H1 (cell line): ENCODE measurements around the gene UBE2H. TPM values are rescaled to one million over a fixed set of nuclear protein-coding genes. Genes with fewer than 3 reads are reported as not detected.

Source experiments
- CTCF ChIA-PET: fragments of 300-600 bp; sonication (Branson Sonifier 250); formaldehyde crosslinking; loops from one replicate; lab custom pipeline; 2021; ENCODE audit not compliant: partially characterized antibody; lab: Charles Lee
- POLR2A ChIA-PET: fragments of 300-600 bp; sonication (Branson Sonifier 250); formaldehyde crosslinking; loops from one replicate; lab custom pipeline; 2021; ENCODE audit warnings: inconsistent platforms; ENCODE audit not compliant: partially characterized antibody; lab: Charles Lee
- DNase-seq, 2 experiments: peaks; one replicate each; pipeline versions ENCODE4 v3.0.0 to v3.0.0-alpha.2; 2010 to 2022; ENCODE audit warnings: low spot score in 2 of 2, low read depth in 1 of 2, mixed read lengths in 1 of 2
- FAIRE-seq: peaks from 2 replicates; lab custom pipeline; 2011; peaks lifted over from hg19 to GRCh38; lab: Jason Lieb, UNC
- H2AFZ ChIP-seq: 2 replicates; pipeline ENCODE4 v1.8.1; 2012; ENCODE audit warnings: low read length, inconsistent platforms
- H2AK5ac ChIP-seq: 2 replicates; pipeline ENCODE4 v1.6.1; 2013; ENCODE audit warnings: low read depth, low read length
- H2BK120ac ChIP-seq: replicated peaks from 2 replicates; pipeline ENCODE3; 2013; ENCODE audit warnings: low read depth, low read length, inconsistent platforms
- H2BK12ac ChIP-seq: 2 replicates; pipeline ENCODE4 v1.6.1; 2013; ENCODE audit warnings: low read depth, low read length
- H2BK15ac ChIP-seq: 2 replicates; pipeline ENCODE4 v1.6.1; 2013; ENCODE audit warnings: low read length
- H2BK20ac ChIP-seq: 2 replicates; pipeline ENCODE4 v1.6.1; 2013; ENCODE audit warnings: low read length
- H2BK5ac ChIP-seq: 2 replicates; pipeline ENCODE4 v1.6.1; 2013; ENCODE audit warnings: low read depth, low read length
- H3K14ac ChIP-seq: 2 replicates; pipeline ENCODE4 v1.6.1; 2013; ENCODE audit warnings: inconsistent platforms; ENCODE audit not compliant: insufficient read length
- H3K18ac ChIP-seq: 2 replicates; pipeline ENCODE4 v1.6.1; 2013; ENCODE audit warnings: low read length; ENCODE audit errors: extremely low read depth
- H3K23ac ChIP-seq: 2 replicates; pipeline ENCODE4 v1.6.1; 2013; ENCODE audit warnings: inconsistent platforms; ENCODE audit not compliant: insufficient read length
- H3K23me2 ChIP-seq: 2 replicates; pipeline ENCODE4 v1.6.1; 2013; ENCODE audit warnings: low read depth, low read length
- H3K27ac ChIP-seq: 2 replicates; pipeline ENCODE4 v1.6.1; 2011; ENCODE audit warnings: low read depth, low read length, inconsistent platforms
- H3K27me3 ChIP-seq, 4 experiments: replicated peaks in 1 of 4; 1 replicate in 1 of 4; 2 replicates in 3 of 4; pipeline versions ENCODE4 v1.6.1 to v1.8.1; 2011 to 2013; ENCODE audit warnings: low read length in 3 of 4, mild to moderate bottlenecking in 3 of 4, inconsistent platforms in 2 of 4, mixed read lengths in 2 of 4, moderate library complexity in 1 of 4; ENCODE audit not compliant: control insufficient read depth in 3 of 4, insufficient read depth in 3 of 4; ENCODE audit errors: extremely low read depth in 1 of 4
- H3K36me3 ChIP-seq, 4 experiments: 2 replicates each; pipeline versions ENCODE4 v1.6.1 to v1.8.1; 2011 to 2013; ENCODE audit warnings: mild to moderate bottlenecking in 4 of 4, low read length in 3 of 4, moderate library complexity in 2 of 4, control low read depth in 1 of 4, inconsistent platforms in 1 of 4; ENCODE audit not compliant: insufficient read depth in 4 of 4, control insufficient read depth in 2 of 4
- H3K4ac ChIP-seq: replicated peaks from 2 replicates; pipeline ENCODE3; 2013; ENCODE audit warnings: low read length, low read depth, mixed read lengths, inconsistent platforms; ENCODE audit not compliant: insufficient read length
- H3K4me1 ChIP-seq, 4 experiments: replicated peaks in 1 of 4; 1 replicate in 1 of 4; 2 replicates in 3 of 4; pipeline versions ENCODE4 v1.6.1 to v1.8.1; 2011 to 2013; ENCODE audit warnings: low read length in 3 of 4, inconsistent platforms in 2 of 4, mixed read lengths in 1 of 4; ENCODE audit not compliant: insufficient read depth in 4 of 4, control insufficient read depth in 3 of 4
- H3K4me2 ChIP-seq, 2 experiments: 2 replicates each; pipeline versions ENCODE4 v1.6.1 to v1.8.1; 2011 to 2013; ENCODE audit warnings: low read depth in 2 of 2, low read length in 2 of 2, control low read depth in 1 of 2, inconsistent platforms in 1 of 2, mild to moderate bottlenecking in 1 of 2; ENCODE audit not compliant: insufficient read depth in 1 of 2
- H3K4me3 ChIP-seq, 4 experiments: fragments of 200-600, 300-600 bp in 1 of 4; sonication (generic), shearing (Covaris generic), sonication (Bioruptor Twin) in 1 of 4; 2 replicates each; pipeline versions ENCODE4 v1.5.1 to v1.8.1; 2011 to 2016; ENCODE audit warnings: low read length in 4 of 4, low read depth in 3 of 4, control low read depth in 2 of 4, inconsistent platforms in 2 of 4, mild to moderate bottlenecking in 2 of 4, mixed read lengths in 1 of 4, moderate library complexity in 1 of 4; ENCODE audit not compliant: insufficient read depth in 2 of 4; ENCODE audit errors: extremely low read depth in 1 of 4
- H3K56ac ChIP-seq: replicated peaks from 2 replicates; pipeline ENCODE3; 2013; ENCODE audit warnings: low read depth, mild to moderate bottlenecking, mixed read lengths, low read length, inconsistent platforms; ENCODE audit not compliant: insufficient read length
- H3K79me1 ChIP-seq: 2 replicates; pipeline ENCODE4 v1.6.1; 2013; ENCODE audit warnings: low read depth, low read length, control low read depth
- H3K79me2 ChIP-seq, 2 experiments: 2 replicates each; pipeline versions ENCODE4 v1.6.1 to v1.8.1; 2012 to 2013; ENCODE audit warnings: low read length in 2 of 2, mild to moderate bottlenecking in 2 of 2, inconsistent platforms in 1 of 2; ENCODE audit not compliant: insufficient read depth in 2 of 2, control insufficient read depth in 1 of 2
- H3K9ac ChIP-seq, 4 experiments: replicated peaks in 1 of 4; 1 replicate in 1 of 4; 2 replicates in 3 of 4; pipeline versions ENCODE4 v1.6.1 to v1.8.1; 2011 to 2013; ENCODE audit warnings: low read depth in 3 of 4, low read length in 3 of 4, control low read depth in 2 of 4, mild to moderate bottlenecking in 2 of 4, moderate library complexity in 2 of 4, inconsistent platforms in 1 of 4; ENCODE audit errors: extremely low read depth in 1 of 4
- H3K9me3 ChIP-seq, 2 experiments: 2 replicates each; pipeline versions ENCODE4 v1.6.1 to v1.8.1; 2012 to 2013; ENCODE audit warnings: mild to moderate bottlenecking in 2 of 2, moderate library complexity in 2 of 2, control low read depth in 1 of 2, inconsistent platforms in 1 of 2, low read depth in 1 of 2, low read length in 1 of 2, mixed read lengths in 1 of 2; ENCODE audit not compliant: insufficient read depth in 2 of 2
- H4K20me1 ChIP-seq, 2 experiments: replicated peaks in 1 of 2; 2 replicates each; pipeline versions ENCODE3 to v1.8.1; 2011 to 2013; ENCODE audit warnings: inconsistent platforms in 2 of 2, low read length in 2 of 2, mild to moderate bottlenecking in 1 of 2; ENCODE audit not compliant: insufficient read depth in 2 of 2, control insufficient read depth in 1 of 2
- H4K5ac ChIP-seq: 2 replicates; pipeline ENCODE4 v1.6.1; 2013; ENCODE audit warnings: low read length, low read depth, mixed read lengths, inconsistent platforms; ENCODE audit not compliant: insufficient read length
- H4K8ac ChIP-seq: 2 replicates; pipeline ENCODE4 v1.8.0; 2013; ENCODE audit warnings: mild to moderate bottlenecking, moderate library complexity, low read length, inconsistent platforms; ENCODE audit not compliant: insufficient read depth; ENCODE audit errors: extremely low read depth
- H4K91ac ChIP-seq: replicated peaks from 2 replicates; pipeline ENCODE3; 2013; ENCODE audit warnings: low read length, mixed read lengths, inconsistent platforms; ENCODE audit not compliant: insufficient read length
- EGR1 ChIP-seq: IDR thresholded peaks from 2 replicates; pipeline ENCODE4 v1.6.1; 2011; ENCODE audit warnings: low read depth, low read length, borderline replicate concordance
- EZH2 ChIP-seq: fragments of 200-600 bp; sonication (generic); IDR thresholded peaks from 2 replicates; pipeline ENCODE4 v1.7.1; 2012; ENCODE audit warnings: low read depth, mild to moderate bottlenecking, moderate library complexity, low read length, inconsistent platforms; ENCODE audit not compliant: severe bottlenecking
- HDAC2 ChIP-seq, 2 experiments: fragments of 300-600 bp in 1 of 2; sonication (generic) in 1 of 2; IDR thresholded peaks; 2 replicates each; pipeline ENCODE4 v1.6.1; 2011 to 2012; ENCODE audit warnings: low read depth in 2 of 2, low read length in 2 of 2, mild to moderate bottlenecking in 2 of 2, moderate library complexity in 2 of 2, borderline replicate concordance in 1 of 2, inconsistent platforms in 1 of 2
- NANOG ChIP-seq: IDR thresholded peaks from 2 replicates; pipeline ENCODE4 v1.6.1; 2011; ENCODE audit warnings: low read length, low read depth, mild to moderate bottlenecking, inconsistent platforms; ENCODE audit not compliant: insufficient read depth, poor library complexity, severe bottlenecking
- RXRA ChIP-seq: IDR thresholded peaks from 2 replicates; pipeline ENCODE4 v1.6.1; 2011; ENCODE audit warnings: low read depth, mild to moderate bottlenecking, low read length, moderate library complexity; ENCODE audit not compliant: insufficient read depth
- SIN3A ChIP-seq, 2 experiments: IDR thresholded peaks in 1 of 2; conservative IDR thresholded peaks in 1 of 2; 2 replicates each; pipeline ENCODE4 v1.6.1; 2011 to 2012; ENCODE audit warnings: low read length in 2 of 2, improper control_type of control experiment in 1 of 2, low read depth in 1 of 2, mild to moderate bottlenecking in 1 of 2
- TAF1 ChIP-seq: IDR thresholded peaks from 2 replicates; pipeline ENCODE4 v1.6.1; 2011; ENCODE audit warnings: mild to moderate bottlenecking, low read depth, low read length
- YY1 ChIP-seq: IDR thresholded peaks from 2 replicates; pipeline ENCODE4 v1.6.1; 2011; ENCODE audit warnings: low read depth, mild to moderate bottlenecking, low read length
- WGBS, 2 experiments: shearing (Covaris generic) in 1 of 2; methylation state at CpG; one replicate each; pipeline versions ENCODE4 v1.1.6 to v1.1.7; 2013 to 2015; ENCODE audit warnings: low lambda C conversion rate in 2 of 2, mixed read lengths in 2 of 2, inconsistent platforms in 1 of 2, low coverage in 1 of 2, missing lambda C conversion rate in 1 of 2; ENCODE audit not compliant: insufficient replicate concordance in 2 of 2, insufficient coverage in 1 of 2, insufficient read length in 1 of 2; ENCODE audit errors: extremely low coverage in 1 of 2, missing lambda C conversion rate in 1 of 2; 5-methylcytosine and 5-hydroxymethylcytosine counted together
- polyA plus RNA-seq, 7 experiments: library from polyadenylated mRNA; depleted of rRNA in 3 of 7; stranded (reverse) in 5 of 7; unstranded in 2 of 7; fragments of >200 nt in 5 of 7; fragments of 200-250 nt in 2 of 7; gene quantifications; 1 replicate in 5 of 7; 2 replicates in 1 of 7; 4 replicates in 1 of 7; pipeline versions ENCODE4 v1.2.1 to v1.2.3, GENCODE V29; 2011 to 2013; ENCODE audit warnings: missing spikeins in 2 of 7, mixed read lengths in 2 of 7
- total RNA-seq: library from RNA; stranded (reverse); fragmentation: NEBNext Ultra II Directional; extraction: Animal tissue kit (Norgen Biotek cat#: 25700); gene quantifications from 2 replicates; pipeline ENCODE4 v1.2.1, GENCODE V29; 2021

UBE2H gene
- total and polyA plus RNA-seq, 2 of the 8 experiments (the other 6 are each of a cell fraction or from before 2014, with no cell fraction given), result 30.6 to 62.2 TPM

GRCh38 chr7:129949292-129950133 lies 3.2 kb downstream of the UBE2H start:
- peaks cover 16% of the 10 kb centered on the region for H3K23me2 ChIP-seq
- H3K4me3 ChIP-seq, result peak overlapping the region; percentile 70 to 94 (median 83)
- H3K79me1 ChIP-seq, result peaks cover 6% of the 10 kb centered on the region
- H4K20me1 ChIP-seq, result peaks cover 3 to 4% of the 10 kb centered on the region in 2 experiments
- peaks cover 0 to 2% (median 0%) of the 10 kb centered on the region in 4 experiments; a peak in 1 of 8 replicates for H3K36me3 ChIP-seq
- no peak overlapping the region for H2AFZ ChIP-seq
- peak overlapping the region; percentile 66 for H3K18ac ChIP-seq
- H2BK15ac ChIP-seq, result peak overlapping the region; percentile 51; the same call in 1 of the 2 replicates
- H2BK12ac ChIP-seq, result peak overlapping the region; percentile 94
- peak overlapping the region; percentile 43 for H3K56ac ChIP-seq
- H2BK120ac ChIP-seq, result peak overlapping the region; percentile 82
- peak overlapping the region; percentile 99 for H2BK5ac ChIP-seq
- peaks cover 0 to 7% (median 4%) of the 10 kb centered on the region in 4 experiments; a peak in 4 of 7 replicates for H3K4me1 ChIP-seq
- peak overlapping the region; percentile 55 for H4K5ac ChIP-seq
- H2BK20ac ChIP-seq, result peak overlapping the region; percentile 40; the same call in 1 of the 2 replicates
- H3K27ac ChIP-seq, result peak overlapping the region; percentile 93
- FAIRE-seq (no peak), DNase-seq (peak in 1 of 2 experiments; percentile 52)
- WGBS, 2 experiments, result 4% methylated on average over 10 of the region's 10 CpGs; no CpG with 5 or more reads in 1 of the 2 experiments
- CTCF ChIA-PET, result interaction anchor here (1.3 to 3.0 kb wide), 4 partner anchors 41 to 124 kb away, joined by 3 to 12 read pairs (median 4); no protein-coding TSS in a partner anchor
- no peaks in the 10 kb centered on the region for H3K27me3 ChIP-seq
- H3K9ac ChIP-seq, result peak overlapping the region; percentile 72 to 94 (median 74)
- H4K91ac ChIP-seq, result peak overlapping the region; percentile 29
- H3K14ac ChIP-seq, result no peak overlapping the region
- H3K4ac ChIP-seq, result no peak overlapping the region
- H2AK5ac ChIP-seq, result peak overlapping the region; percentile 97
- H3K4me2 ChIP-seq, result peak overlapping the region; percentile 93 to 96
- no peaks in the 10 kb centered on the region for H3K9me3 ChIP-seq
- H3K23ac ChIP-seq, result no peak overlapping the region
- POLR2A ChIA-PET, result interaction anchor here (0.8 to 1.7 kb wide), 12 partner anchors 10 to 84 kb away, joined by 3 to 4 read pairs (median 3); no protein-coding TSS in a partner anchor
- no peak overlapping the region for H4K8ac ChIP-seq
- peaks cover 29 to 77% of the 10 kb centered on the region in 2 experiments for H3K79me2 ChIP-seq
- TF ChIP-seq EZH2 (no peak), HDAC2 (IDR thresholded peaks at IDR 0.05; ENCODE audit: borderline replicate concordance in 1 of 2, low read depth in 2 of 2, low read length in 2 of 2) (no peak), RXRA (no peak), YY1 (peak; percentile 67), TAF1 (peak; percentile 55; the same call in 1 of the 2 replicates), NANOG (peak; percentile 29), SIN3A (conservative IDR thresholded peaks at IDR 0.05 in 1 of 2, IDR thresholded peaks at IDR 0.05 in 1 of 2; ENCODE audit: low read depth in 1 of 2, low read length in 2 of 2) (no peak), EGR1 (no peak)
